HepG2 (cell line): ENCODE results near the gene ATRAID. TPM values are rescaled to one million over a fixed set of nuclear protein-coding genes. Genes with fewer than 3 reads are reported as not detected.
A peak's percentile ranks its signal among the peaks of the same experiment; 100 is the strongest.

Source experiments
- GLI4 ChIP-seq: sonication (generic); formaldehyde crosslinking; IDR thresholded peaks from 2 replicates; pipeline ENCODE4 v1.5.1; 2020; ENCODE audit warnings: missing genetic modification reagents, mild to moderate bottlenecking, moderate library complexity, borderline replicate concordance
- MTA3 ChIP-seq: sonication (generic); formaldehyde crosslinking; IDR thresholded peaks from 2 replicates; pipeline ENCODE4 v1.4.0; 2020; ENCODE audit warnings: missing genetic modification reagents
- RBM39 ChIP-seq: fragments of 200-400 bp; formaldehyde crosslinking; IDR thresholded peaks from one replicate; pipeline ENCODE4 v1.6.1; 2018; ENCODE audit warnings: antibody characterized with exemption, mild to moderate bottlenecking, low read depth, low read length; ENCODE audit not compliant: poor library complexity, severe bottlenecking
- TCF12 ChIP-seq, 2 experiments: fragments of 450-650 bp in 1 of 2; sonication (generic) in 1 of 2; formaldehyde crosslinking in 1 of 2; IDR thresholded peaks; 2 replicates each; pipeline versions ENCODE4 v1.6.1 to v1.8.0; 2017 to 2022; ENCODE audit warnings: antibody characterized with exemption in 1 of 2, mild to moderate bottlenecking in 1 of 2, missing genetic modification reagents in 1 of 2, moderate library complexity in 1 of 2
- TCF7 ChIP-seq: sonication (generic); IDR thresholded peaks from 2 replicates; pipeline ENCODE4 v1.6.1; 2016; ENCODE audit warnings: antibody characterized with exemption, low read depth
- ZMYM4 ChIP-seq: sonication (generic); formaldehyde crosslinking; IDR thresholded peaks from 2 replicates; pipeline ENCODE4 v1.8.1; 2023; ENCODE audit warnings: mild to moderate bottlenecking, missing genetic modification reagents
- ZNF335 ChIP-seq: sonication (generic); formaldehyde crosslinking; IDR thresholded peaks from 2 replicates; pipeline ENCODE4 v1.4.0; 2020; ENCODE audit warnings: missing genetic modification reagents
- polyA plus RNA-seq, 8 experiments: library from polyadenylated mRNA; depleted of rRNA in 3 of 8; stranded (reverse) in 7 of 8; unstranded in 1 of 8; fragments of >200 nt; fragmentation: Illumina TruSeq in 4 of 8; extraction: Trizol in 4 of 8; gene quantifications; 2 replicates each; pipeline versions ENCODE4 v1.2.1 to v1.2.3, GENCODE V29; 2011 to 2016; ENCODE audit warnings: low read depth in 4 of 8, missing spikeins in 1 of 8, mixed read lengths in 1 of 8; ENCODE audit not compliant: insufficient read depth in 1 of 8
- total RNA-seq, 5 experiments: library from RNA; depleted of rRNA; stranded (reverse); fragments of >200 nt; fragmentation: Illumina TruSeq; extraction: Trizol; gene quantifications; 2 replicates each; pipeline ENCODE4 v1.2.3, GENCODE V29; 2016; ENCODE audit warnings: low read depth in 1 of 5
- TF ChIP-seq, protein P1 (sequence below): sonication (generic); formaldehyde crosslinking; IDR thresholded peaks from 2 replicates; pipeline ENCODE4 v1.5.0; 2020; ENCODE audit warnings: missing genetic modification reagents
- TF ChIP-seq, protein P2 (sequence below): sonication (generic); formaldehyde crosslinking; IDR thresholded peaks from 2 replicates; pipeline ENCODE4 v1.4.0; 2020; ENCODE audit warnings: missing genetic modification reagents
- TF ChIP-seq, protein P3 (sequence below): sonication (generic); formaldehyde crosslinking; IDR thresholded peaks from 2 replicates; pipeline ENCODE4 v1.5.1; 2020; ENCODE audit warnings: missing genetic modification reagents, mild to moderate bottlenecking, borderline replicate concordance
- TF ChIP-seq, protein P4 (sequence below): IDR thresholded peaks from 2 replicates; pipeline ENCODE4 v1.6.1; 2012; ENCODE audit warnings: low read length, improper control_type of control experiment
- TF ChIP-seq, protein P5 (sequence below): sonication (generic); formaldehyde crosslinking; IDR thresholded peaks from 2 replicates; pipeline ENCODE4 v1.4.0; 2020; ENCODE audit warnings: mild to moderate bottlenecking, missing genetic modification reagents

ATRAID gene
- total and polyA plus RNA-seq, 2 of the 13 experiments (the other 11 are each of a cell fraction or from before 2014, with no cell fraction given): 207 to 382 TPM

DNA sequence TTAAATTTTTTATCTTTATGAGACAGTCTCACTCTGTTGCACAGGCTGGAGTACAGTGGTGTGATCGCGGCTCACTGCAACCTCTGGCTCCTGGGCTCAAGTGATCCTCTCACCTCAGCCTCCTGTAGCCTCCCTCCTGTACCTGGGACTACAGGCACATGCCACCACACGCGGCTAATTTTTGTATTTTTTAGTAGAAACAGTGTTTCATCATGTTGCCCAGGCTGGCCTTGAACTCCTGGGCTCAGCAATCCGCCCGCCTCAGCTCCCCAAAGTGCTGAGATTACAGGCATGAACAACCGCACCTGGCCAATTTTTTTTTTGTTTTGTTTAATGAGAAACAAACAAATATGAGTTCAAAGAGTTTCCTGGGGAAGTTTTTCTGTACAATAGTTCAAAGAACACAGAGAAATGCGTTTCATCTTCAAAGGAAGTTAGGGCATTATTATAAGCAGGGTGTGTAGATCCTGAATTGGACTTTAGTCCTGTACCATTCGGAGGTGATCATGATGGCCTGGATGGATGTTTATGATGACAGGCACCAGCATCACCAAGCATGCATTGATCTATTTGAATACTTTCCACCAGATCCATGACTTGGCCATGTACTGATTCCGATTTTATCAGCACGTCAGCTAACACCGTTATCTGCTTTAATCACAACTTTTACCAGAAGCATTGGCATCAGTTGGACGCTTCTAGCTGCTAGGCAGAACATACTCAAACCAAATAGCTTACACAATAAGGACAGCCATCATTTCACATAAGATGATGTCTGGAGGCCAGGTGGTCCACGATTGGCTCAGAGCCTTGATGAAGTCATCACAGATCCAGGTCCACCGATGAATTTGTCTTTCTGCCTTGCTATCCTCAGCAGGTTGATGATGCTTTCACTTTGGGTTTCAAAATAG lies 34.1 kb upstream of the ATRAID start (continued):
- TF ChIP-seq GLI4 (CRISPR knock-in tag) (0 out of 2 replicates have a peak, but pooled peaks have one; percentile 6), MTA3 (CRISPR knock-in tag) (no peak), TCF7 (peak; percentile 99), TCF12 (IDR thresholded peaks at IDR 0.05) (no peak), TCF12 (CRISPR knock-in tag; IDR thresholded peaks at IDR 0.05) (peak; percentile 99), RBM39 (no peak), ZMYM4 (CRISPR knock-in tag) (peak; percentile 51; the same call in 1 of the 2 replicates), ZNF335 (CRISPR knock-in tag) (no peak)
- TF ChIP-seq, protein P1, sequence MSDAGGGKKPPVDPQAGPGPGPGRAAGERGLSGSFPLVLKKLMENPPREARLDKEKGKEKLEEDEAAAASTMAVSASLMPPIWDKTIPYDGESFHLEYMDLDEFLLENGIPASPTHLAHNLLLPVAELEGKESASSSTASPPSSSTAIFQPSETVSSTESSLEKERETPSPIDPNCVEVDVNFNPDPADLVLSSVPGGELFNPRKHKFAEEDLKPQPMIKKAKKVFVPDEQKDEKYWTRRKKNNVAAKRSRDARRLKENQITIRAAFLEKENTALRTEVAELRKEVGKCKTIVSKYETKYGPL (CRISPR knock-in tag): no peak; the same call in 1 of the 2 replicates
- TF ChIP-seq, protein P2, sequence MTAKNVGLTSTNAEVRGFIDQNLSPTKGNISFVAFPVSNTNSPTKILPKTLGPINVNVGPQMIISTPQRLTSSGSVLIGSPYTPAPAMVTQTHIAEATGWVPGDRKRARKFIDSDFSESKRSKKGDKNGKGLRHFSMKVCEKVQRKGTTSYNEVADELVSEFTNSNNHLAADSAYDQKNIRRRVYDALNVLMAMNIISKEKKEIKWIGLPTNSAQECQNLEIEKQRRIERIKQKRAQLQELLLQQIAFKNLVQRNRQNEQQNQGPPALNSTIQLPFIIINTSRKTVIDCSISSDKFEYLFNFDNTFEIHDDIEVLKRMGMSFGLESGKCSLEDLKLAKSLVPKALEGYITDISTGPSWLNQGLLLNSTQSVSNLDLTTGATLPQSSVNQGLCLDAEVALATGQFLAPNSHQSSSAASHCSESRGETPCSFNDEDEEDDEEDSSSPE: 0 out of 2 replicates have a peak, but pooled peaks have one; percentile 47
- TF ChIP-seq, protein P3, sequence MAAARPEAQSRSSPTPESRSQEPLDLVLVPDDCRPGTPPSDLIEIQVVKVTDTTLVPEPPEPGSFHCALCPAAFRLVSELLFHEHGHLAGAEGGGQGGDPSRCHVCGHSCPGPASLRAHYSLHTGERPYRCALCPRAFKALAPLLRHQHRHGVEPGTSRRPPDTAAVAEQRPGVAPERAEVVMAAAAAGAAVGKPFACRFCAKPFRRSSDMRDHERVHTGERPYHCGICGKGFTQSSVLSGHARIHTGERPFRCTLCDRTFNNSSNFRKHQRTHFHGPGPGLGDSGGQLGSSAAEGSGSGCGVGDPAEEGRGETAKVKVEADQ: 0 out of 2 replicates have a peak, but pooled peaks have one; percentile 7
- TF ChIP-seq, protein P4, sequence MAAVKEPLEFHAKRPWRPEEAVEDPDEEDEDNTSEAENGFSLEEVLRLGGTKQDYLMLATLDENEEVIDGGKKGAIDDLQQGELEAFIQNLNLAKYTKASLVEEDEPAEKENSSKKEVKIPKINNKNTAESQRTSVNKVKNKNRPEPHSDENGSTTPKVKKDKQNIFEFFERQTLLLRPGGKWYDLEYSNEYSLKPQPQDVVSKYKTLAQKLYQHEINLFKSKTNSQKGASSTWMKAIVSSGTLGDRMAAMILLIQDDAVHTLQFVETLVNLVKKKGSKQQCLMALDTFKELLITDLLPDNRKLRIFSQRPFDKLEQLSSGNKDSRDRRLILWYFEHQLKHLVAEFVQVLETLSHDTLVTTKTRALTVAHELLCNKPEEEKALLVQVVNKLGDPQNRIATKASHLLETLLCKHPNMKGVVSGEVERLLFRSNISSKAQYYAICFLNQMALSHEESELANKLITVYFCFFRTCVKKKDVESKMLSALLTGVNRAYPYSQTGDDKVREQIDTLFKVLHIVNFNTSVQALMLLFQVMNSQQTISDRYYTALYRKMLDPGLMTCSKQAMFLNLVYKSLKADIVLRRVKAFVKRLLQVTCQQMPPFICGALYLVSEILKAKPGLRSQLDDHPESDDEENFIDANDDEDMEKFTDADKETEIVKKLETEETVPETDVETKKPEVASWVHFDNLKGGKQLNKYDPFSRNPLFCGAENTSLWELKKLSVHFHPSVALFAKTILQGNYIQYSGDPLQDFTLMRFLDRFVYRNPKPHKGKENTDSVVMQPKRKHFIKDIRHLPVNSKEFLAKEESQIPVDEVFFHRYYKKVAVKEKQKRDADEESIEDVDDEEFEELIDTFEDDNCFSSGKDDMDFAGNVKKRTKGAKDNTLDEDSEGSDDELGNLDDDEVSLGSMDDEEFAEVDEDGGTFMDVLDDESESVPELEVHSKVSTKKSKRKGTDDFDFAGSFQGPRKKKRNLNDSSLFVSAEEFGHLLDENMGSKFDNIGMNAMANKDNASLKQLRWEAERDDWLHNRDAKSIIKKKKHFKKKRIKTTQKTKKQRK: no peak
- TF ChIP-seq, protein P5, sequence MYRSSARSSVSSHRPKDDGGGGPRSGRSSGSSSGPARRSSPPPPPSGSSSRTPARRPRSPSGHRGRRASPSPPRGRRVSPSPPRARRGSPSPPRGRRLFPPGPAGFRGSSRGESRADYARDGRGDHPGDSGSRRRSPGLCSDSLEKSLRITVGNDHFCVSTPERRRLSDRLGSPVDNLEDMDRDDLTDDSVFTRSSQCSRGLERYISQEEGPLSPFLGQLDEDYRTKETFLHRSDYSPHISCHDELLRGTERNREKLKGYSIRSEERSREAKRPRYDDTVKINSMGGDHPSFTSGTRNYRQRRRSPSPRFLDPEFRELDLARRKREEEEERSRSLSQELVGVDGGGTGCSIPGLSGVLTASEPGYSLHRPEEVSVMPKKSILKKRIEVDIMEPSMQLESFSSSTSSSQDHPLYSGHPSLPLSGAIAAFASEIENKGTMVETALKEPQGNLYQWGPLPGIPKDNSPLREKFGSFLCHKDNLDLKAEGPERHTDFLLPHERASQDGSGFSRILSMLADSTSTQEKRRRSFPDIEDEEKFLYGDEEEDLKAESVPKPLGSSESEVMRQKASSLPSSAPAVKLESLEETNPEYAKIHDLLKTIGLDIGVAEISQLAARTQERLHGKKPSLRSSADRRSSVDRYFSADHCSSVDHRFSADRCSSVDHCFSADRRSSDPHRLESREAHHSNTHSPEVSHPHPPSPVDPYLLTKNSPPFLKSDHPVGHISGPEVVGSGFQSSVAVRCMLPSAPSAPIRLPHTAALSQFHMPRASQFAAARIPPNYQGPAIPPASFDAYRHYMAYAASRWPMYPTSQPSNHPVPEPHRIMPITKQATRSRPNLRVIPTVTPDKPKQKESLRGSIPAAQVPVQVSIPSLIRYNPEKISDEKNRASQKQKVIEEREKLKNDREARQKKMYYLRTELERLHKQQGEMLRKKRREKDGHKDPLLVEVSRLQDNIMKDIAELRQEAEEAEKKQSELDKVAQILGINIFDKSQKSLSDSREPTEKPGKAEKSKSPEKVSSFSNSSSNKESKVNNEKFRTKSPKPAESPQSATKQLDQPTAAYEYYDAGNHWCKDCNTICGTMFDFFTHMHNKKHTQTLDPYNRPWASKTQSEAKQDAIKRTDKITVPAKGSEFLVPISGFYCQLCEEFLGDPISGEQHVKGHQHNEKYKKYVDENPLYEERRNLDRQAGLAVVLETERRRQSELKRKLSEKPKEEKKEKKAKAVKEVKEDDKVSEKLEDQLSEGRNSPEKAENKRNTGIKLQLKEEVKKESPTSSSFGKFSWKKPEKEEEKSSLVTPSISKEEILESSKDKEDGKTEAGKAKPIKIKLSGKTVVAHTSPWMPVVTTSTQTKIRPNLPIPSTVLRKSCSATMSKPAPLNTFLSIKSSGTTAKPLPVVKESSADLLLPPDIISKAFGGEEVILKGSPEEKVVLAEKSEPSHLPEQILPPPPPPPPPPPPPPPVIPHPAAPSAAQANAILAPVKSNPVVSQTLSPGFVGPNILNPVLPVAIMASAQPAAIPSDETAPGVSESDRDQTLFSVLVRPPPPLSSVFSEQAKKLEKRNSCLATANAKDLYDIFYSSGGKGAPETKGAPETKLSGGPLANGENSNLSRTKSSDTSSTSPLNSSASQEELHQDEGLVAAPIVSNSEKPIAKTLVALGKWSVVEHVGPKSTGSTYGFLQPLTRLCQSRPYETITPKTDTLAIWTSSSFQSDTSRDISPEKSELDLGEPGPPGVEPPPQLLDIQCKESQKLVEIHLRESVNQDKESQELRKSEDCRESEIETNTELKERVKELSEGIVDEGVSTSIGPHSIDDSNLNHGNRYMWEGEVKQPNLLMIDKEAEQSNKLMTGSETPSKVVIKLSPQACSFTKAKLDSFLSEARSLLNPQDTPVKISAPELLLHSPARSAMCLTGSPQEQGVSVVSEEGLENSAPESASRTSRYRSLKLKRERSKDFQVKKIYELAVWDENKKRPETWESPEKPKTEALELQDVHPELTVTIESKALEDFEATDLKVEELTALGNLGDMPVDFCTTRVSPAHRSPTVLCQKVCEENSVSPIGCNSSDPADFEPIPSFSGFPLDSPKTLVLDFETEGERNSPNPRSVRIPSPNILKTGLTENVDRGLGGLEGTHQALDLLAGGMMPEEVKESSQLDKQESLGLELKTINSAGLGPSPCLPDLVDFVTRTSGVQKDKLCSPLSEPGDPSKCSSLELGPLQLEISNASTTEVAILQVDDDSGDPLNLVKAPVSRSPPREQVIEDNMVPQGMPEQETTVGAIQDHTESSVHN (CRISPR knock-in tag): no peak
